GM18873 (cell line): Measurements from ENCODE around the gene SIPA1L3.

Source experiments
- ATAC-seq: cut with Tn5 transposase; IDR thresholded peaks from one replicate; pipeline ENCODE4 v1.9.1; 2021; ENCODE audit warnings: mild to moderate bottlenecking, moderate library complexity, moderate number of reproducible peaks; ENCODE audit not compliant: unreplicated experiment, low FRiP score

The SIPA1L3 gene

DNA sequence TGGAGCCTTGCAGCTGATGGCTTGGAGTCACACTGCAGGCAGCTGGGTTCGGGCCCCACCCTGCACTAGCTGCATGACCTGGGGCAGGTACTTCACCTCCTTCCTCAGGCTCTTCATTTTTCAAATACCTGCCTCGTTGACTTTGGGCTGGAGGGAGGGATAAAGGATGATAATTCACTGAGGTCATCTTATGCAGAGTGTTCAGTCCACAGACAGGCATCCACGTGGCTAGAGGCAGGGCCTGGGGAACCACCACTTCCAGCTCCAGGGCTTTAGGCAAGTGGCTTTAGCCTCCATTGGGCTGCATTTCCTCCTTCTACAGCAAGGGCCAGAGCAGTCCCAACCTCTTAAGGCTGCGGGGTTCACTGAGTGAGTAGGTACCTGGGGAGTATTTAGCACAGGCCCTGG, 84.8 kb downstream of the SIPA1L3 start:
- ATAC-seq = no peak

DNA sequence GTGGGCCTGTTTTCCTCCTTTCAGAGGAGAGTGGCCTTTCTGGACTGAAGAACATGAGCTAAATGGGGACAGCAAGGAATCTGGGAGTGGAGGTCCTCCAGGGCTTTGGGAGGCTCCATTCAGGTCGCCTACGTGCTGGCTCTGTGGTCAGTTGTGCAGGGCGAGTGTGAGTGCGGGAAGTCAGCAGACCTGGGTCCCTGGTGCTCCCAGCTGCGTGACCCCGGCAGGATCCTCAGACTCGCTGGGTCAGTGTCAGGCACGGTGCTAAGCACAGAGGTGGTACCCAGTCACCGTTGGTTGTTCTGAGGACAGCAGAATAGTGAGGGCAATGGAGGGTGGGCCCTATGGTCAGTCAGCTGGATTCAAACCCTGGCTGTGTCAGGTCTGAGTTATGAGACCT, 85.8 kb downstream of the SIPA1L3 start:
- no peak for ATAC-seq

DNA sequence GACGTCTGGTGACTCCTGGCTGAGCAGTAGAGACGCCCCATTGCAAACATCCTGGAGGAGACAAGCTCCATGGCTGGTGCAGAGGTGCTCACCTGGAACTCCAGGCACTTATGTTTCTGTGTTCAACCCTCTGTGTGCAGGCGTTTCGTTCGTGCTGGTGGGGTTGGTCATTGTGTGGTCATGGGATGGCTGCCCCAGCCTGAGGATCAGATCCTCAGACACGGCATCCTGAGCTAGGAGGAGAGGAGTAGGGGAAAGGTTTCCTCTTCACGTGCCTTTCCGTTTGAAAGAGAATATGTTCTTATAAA, 87.8 kb downstream of the SIPA1L3 start:
- ATAC-seq = no peak

DNA sequence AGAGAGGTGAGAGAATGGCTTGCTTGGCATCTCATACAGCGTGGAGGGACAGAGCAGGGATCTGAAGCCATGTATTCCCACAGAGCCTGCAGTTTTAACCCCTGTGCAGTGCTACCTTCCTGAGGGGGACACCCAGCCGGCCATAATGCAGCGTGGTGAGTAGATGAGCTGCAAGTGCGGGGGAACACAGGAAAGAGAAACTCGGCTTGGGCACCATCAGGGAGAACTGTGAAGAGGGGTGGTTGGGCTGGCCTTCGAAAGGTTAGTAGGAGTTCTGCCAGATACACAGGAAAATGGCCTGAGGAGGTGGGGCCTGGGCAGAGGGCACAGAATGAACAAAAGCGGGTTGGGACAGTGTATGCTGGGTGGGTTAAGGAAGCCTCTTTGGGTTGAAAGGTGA, 88.3 kb downstream of the SIPA1L3 start:
- ATAC-seq = no peak

DNA sequence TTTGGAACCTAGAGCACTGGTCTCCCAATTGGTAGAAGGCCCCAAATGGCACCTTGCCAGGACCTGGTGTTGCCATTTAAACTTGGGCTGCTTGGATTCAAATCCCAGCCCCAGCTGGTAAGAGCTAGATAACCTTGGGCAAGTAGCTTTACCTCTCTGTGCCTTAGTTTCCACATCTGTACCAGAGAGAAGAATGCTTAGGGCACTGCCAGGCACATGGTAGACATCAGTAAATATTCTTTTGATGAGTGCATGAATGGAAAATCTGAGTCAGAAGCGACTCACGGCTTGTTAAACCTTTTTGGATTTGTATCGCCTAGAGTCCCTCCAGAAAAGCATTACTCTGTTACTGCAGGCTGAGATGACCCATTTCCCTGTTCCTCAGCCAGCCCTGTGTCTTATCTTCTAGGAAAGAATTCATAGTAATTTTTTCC, 90.9 kb downstream of the SIPA1L3 start:
- ATAC-seq = no peak

DNA sequence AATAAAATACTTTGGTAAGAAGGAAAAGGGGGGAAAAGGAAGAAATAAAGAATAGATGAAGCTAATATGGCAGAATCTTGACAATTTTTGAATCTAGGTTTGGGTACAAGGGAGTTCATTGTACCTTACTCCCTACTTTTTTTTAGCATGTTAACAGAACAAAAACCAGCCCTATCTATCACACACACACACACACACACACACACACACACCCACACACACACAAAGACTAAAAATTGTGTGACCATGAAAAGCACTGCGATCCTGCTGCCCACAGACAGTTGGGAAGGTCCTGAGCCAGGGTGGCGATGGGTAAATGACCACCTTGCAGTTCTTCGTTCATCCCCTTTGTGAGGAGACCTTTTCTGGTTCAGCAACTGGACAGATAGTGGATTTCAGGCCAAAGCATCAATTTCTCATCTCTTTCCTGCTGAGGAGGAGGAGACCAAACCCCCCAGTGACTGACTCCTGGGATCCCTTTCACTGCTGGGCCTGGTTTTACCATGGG, 91.8 kb downstream of the SIPA1L3 start:
- no peak for ATAC-seq

DNA sequence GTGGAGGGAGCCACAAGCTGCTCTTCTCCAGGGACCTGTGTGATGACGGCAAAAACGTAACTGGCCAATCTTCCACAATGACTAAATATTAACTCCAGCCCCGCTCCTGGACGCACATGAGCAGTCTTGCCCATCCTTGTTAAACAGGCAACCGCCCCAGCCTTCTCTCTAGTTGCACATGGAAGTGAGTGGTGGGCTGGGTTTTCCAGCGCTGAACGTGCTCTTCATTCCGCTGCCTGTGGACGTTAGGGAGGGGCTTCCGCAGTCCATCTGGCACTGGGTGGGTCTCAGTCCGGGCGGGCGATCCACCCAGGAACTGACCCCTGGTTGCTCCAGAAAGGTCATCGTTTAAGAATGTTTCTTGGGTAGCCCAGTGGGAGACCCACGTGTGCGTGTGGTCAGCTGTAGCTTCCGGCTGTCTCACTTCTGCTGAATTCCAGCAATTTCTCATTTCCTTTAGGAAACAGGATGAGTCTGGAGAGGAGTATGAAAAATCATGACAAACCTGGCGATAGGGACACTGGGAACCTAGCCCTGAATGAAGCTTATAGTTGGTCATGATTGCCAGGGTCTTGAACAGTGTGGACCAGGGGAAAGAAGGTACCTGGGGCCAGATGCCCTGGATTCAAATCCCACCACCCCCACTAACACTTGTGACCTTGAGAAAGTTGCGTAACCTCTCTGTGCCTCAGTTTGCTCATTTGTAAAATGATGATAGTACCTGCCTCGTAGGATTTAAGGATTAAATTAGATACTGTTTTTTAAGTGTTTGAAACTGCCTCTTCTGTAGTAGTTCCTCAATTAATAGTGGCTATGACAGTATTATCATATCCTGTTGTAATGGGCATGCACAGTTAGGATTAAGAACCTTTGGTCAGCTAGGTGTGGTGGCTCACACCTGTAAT, 92.6 kb downstream of the SIPA1L3 start:
- ATAC-seq = no peak

DNA sequence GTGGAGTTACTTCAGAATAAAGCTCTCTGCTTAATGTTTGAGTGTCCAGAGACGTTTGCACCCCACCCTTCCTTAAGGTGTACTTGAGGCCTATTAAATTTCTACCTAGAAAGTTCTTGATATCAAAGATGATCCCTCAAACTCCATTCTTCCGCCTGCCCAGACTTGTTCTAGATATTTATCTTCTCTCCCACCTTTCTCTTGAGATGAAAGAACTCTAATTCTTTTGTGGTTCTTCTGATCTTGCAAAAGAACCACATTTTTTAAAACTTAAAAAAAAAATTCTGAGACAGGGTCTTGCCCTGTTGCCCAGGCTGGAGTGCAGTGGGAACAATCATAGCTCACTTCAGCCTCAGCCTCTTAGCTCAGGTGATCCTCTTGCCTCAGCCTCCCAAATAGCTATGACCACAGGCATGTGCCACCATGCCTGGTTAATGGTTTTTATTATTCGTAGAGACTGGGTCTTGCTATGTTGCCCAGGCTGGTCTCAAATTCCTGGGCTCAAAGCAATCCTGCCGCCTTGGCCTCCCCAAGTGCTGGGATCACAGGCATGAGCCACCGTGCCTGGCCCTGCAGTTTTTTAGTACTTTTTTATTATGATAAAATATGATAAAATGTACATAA, 94.3 kb downstream of the SIPA1L3 start:
- ATAC-seq = no peak

DNA sequence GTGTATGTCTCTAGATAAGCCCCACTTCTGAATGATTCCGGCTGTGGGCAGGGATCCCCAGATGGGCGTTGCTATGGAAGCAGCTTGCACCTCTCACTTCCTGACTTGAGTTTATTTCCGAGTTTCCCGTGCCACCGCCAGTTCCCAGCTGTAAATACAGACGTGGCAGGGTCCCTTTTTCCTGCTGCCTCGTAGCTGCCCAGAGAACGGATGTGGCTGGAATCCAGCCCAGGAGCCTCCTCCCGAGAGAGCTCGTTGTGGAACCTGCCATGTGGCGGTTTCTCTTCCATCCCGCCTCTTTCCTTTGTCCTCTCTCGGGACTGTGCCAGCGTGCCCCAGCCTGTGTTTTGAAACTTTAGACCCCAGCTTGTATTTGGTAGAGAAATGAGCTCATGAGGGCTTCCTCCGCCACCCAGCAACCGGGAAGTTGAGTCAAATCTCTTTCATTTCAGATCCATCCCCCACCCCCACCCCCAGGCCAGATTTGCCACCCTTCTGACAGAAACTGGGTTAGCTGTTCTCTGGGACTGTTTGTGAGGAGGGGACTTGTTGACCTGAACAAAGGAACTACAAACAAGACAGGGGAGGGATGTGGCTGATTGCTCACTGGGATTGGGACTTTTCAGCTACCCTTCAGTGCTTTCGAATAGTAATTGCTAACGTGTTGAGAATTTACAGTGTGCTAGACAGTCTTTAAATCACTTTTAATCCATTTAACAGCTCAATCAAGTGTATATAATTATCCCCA, 96.6 kb downstream of the SIPA1L3 start:
- ATAC-seq = no peak

DNA sequence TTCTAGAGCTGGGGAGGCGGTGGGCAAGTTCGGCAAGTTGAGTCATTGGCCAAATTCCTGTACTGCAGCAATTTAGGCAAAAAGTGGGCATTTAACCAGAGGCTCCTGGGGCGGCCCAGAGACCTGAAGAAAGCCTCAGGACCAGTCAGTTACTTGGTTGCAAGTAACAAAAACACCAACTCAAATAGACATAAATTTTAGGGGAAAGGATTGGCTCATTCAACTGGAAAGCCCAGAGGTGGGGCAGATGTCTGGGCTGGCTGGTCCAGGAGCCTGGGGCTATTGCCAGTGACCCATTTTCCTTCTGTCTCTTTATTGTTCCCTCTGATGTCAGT, 97.1 kb downstream of the SIPA1L3 start:
- ATAC-seq = no peak

DNA sequence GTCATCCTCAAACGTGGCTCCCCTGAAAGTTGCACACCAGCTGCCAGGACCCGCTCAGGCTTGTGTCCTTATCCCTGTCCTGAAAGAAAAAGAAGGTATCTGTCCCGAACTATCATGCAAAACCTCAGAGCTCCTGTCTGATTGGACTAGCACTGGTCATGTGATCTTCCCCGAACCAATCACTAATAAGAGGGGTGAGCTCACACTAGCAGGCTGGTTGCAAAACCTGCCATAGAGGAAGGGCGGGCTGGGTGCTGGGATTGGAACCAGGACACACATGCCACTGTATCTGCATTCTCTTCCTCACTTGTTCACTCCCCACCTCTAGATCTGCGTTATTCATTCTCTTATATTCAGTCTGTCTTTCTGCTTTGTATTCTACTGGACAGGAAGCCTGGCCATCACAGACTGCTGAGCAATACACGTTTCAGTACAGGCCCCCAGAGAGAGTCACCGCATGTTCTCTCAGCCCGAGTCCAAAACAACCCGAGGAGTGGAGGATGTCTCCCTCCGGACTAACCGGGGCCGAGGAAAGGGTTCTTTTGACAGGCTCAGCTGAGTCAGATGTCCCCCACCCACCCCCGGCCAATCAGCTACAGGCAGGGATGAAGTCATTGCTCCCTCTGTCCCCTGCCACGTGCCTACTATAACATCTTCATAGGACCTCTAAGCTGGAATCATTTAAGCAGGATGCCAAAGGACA, 97.7 kb downstream of the SIPA1L3 start:
- ATAC-seq = peak; percentile 55

DNA sequence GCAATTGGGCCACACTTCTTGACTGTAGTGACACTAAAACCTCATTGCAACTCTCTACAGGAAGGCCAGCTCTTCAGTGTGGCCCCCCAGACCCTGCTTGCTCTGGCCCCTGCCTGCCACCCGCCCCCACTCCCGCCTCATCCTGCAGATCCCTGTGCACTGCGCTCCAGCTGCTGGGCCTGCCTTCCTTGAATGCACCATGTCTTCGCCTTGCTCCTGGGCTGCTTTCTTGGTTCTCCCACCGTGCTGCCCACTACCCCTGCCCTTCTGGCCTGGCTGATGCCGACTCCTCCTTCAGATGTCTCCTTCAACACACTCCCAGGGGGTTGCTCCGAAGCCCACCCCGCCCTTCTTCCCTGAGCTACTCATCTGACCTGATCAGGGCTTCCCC, 98.2 kb downstream of the SIPA1L3 start:
- ATAC-seq = no peak

DNA sequence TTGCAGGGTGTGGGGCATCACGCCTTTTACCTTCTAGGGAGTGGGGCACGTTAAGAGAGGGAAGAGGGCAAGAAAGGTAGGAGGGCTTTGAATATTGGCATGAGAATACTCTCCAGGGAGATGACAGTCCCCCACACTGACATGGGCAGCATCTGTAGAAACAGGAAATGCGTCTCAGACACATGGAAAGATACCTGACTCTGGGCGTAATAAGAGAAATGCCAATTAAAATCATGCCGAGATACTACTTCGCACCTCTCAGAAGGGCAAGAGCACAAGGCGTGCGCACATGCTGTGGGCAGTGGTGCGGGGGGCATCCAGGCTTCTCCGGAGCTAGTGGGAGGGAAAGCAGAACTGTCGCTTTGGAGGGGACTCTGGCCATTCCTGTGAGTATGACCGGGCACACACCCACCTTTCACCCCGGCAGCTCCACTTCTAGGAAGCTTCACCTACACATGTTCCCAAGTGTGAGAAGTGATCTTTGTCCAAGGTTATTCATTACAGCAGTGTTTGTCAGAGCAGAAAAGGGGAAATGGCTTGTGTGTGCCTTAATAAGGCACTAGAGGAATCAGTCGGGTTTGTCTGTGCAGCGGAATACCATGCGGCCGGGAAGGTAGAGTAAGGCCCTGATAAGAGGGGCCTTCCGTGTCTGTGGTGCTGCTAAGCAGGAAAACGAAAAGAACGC, 99.5 kb downstream of the SIPA1L3 start:
- ATAC-seq = no peak

DNA sequence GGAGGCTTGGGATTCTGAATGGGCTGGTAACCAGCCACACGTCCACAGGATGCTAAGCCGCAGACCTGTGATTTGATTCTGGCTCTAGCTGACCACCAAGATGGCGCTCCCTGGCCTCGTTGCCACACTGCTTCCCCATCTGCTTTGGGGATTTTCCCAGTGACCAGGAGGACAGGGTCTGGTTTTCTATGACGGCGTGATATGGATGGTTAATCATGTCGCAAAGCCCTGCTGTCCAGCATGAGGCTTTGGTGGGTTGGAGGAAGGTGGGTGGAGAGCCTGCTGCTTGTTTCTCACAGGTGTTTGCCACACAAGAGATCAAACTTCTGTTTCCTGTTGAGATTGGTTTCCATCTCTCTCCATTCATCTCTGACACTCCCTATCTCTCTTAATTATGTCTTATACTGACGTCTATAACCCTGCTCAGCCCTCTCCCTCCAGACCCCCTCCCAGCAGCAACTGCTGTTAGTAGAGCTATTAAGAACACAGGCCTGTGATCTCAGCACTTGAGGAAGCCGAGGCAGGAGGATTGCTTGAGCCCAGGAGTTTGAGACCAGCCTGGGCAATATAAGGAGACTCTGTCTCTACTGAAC, 102.7 kb downstream of the SIPA1L3 start:
- ATAC-seq = no peak

DNA sequence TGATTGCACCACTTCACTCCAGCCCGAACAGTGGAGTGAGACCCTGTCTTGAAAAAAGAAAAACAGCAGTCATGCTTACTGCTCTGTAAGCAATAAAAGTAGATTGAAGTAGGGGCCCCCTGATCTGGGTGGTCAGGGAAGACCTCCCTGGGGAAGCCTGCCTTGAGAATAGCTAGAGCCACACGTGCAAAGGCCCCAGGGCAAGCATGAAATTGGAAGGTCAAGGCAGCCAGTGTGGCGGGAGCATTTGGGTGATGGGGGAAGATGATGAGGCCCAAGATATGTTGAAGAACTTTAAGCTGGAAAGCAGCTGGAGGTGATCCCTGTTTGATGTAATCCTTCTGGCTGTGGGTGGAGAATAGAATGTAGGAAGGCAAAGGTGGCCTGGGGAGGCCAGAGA, 104.4 kb downstream of the SIPA1L3 start:
- ATAC-seq = no peak

DNA sequence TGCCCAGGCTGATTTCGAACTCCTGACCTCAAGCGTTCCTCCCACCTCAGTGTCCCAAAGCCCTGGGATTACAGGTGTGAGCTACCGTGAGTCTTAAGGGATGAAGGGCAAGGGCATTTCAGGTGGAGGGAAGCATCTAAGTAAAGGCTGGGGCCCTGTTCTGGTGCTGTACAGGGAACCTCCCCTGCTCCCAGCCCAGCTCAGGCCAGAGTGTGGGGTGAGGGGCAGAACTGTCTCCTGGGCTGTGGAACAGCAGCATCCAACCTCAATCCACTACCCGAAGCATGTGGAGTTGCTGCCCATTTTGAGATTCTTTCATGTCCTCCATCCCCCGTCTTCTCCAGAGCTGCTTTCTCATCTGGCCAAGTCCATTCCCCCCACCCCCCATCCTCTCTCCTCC, 105.3 kb downstream of the SIPA1L3 start:
- no peak for ATAC-seq

DNA sequence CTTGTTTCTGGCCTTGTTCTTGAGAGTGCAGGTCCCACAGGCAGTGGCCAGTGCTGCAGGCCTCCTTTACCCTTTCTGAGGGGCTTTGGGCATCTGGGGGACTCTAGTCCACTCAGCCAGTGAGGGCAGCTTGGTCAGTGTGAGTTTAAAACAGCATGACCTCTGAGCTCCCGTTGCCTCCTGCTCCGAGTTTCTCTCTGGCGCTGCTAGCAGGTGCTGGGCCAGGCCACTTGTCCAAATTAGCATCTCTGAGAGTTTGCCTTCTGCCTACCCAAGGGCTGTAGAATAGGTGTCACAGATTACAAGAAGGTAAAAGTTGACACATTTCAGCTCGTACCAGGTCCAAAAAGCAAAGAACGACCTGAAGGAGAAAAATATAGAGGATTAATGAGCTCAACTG, 105.9 kb downstream of the SIPA1L3 start:
- ATAC-seq = no peak

DNA sequence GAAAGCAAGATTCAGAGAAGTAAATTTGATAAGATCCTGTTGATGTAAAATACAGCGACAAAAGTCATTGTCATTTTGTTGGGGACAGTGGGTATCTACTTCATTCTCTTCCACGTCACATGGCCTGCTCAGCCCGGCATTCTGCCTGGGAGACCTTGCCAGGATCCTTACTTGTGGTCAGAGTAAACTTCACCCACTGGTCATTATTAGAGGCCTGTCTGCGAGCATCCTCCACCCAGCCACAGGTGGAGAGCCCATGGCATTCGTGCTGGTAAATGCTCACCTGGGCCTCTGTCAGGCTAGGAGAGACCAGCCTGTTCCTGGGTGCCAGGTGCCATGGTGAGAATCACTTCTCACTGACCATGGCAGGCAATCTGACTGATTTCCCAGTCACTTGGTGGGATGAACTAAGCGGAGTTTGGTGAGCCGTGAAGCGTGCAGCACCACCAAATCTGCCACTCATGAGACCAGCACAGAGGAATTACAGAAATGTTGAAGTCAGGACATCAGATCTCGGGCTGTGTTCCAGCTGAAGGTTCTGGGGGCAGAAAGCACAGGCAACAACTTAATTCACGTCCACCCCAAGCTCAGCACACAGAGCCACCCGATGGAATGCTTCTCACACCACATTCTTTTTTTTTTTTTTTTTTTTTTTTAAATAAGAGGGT, 107.0 kb downstream of the SIPA1L3 start:
- ATAC-seq = no peak

DNA sequence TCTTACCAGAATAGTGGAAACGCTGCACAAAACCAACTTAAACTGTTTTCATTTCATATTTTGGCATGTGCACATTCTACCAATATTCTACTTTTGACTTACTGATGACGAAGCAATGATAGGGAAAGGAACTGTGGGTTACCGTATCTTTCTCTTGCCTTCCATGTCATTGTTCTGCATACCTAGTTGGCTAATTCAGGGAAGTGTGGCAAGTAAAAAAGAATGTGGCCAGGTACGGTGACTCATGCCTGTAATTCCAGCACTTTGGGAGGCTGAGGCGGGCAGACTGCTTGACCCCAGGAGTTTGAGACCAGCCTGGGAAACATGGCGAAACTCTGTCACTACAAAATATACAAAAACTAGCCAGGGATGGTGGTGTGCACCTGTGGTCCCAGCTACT, 108.2 kb downstream of the SIPA1L3 start:
- no peak for ATAC-seq
